ENCODE data around the gene TDP2. TPM values are rescaled to one million over a fixed set of nuclear protein-coding genes. Genes with fewer than 3 reads are reported as not detected.
"Not testable (repeated sequence)": the region's sequence is repeated elsewhere in the genome, so short reads cannot be mapped to it uniquely, and the experiment has no call there.

TDP2 gene
- total RNA-seq, 1 experiment from 2014 or later = 49.3 TPM

- H4K20me1 ChIP-seq (ENCODE audit: insufficient read depth, low read depth, low read length) = no peaks in the 10 kb centered on the region
- H3K9me3 ChIP-seq (ENCODE audit: low read length) = no peaks in the 10 kb centered on the region
- peaks cover 36% of the 10 kb centered on the region for H3K4me1 ChIP-seq (ENCODE audit: low read length)
- H3K9ac ChIP-seq (ENCODE audit: low read length) = no peak overlapping the region
- no peak overlapping the region for H3K27ac ChIP-seq (ENCODE audit: low read length)
- no peaks in the 10 kb centered on the region for H3K27me3 ChIP-seq (ENCODE audit: low read length)
- H3K9me2 ChIP-seq (replicated peaks; ENCODE audit: insufficient read depth, low read length) = no peaks in the 10 kb centered on the region
- peaks cover 39% of the 10 kb centered on the region; the same call in 1 of the 2 replicates for H3K36me3 ChIP-seq (ENCODE audit: insufficient read depth, low read length)
- no peak overlapping the region for H3K4me3 ChIP-seq (ENCODE audit: low read length)
- no peak overlapping the region for H2AFZ ChIP-seq (ENCODE audit: low read length)
- DNase-seq = no peak
- no peak overlapping the region for H3K4me2 ChIP-seq (ENCODE audit: low read depth, low read length, poor library complexity, severe bottlenecking)
- H3K79me2 ChIP-seq (ENCODE audit: low read length) = peaks cover 10% of the 10 kb centered on the region; the same call in 1 of the 2 replicates
Measured at GRCh38 chr6:24649691-24650090, 17.0 kb downstream of the TDP2 start.

GRCh38 chr6:24648276-24648675 lies 18.4 kb downstream of the TDP2 start:
- Histone ChIP-seq H3K27me3 (ENCODE audit: low read length) (no peaks in the 10 kb centered on the region), H3K27ac (ENCODE audit: low read length) (no peak overlapping the region), H3K4me2 (ENCODE audit: low read depth, low read length, poor library complexity, severe bottlenecking) (peak overlapping the region; percentile 11), H4K20me1 (ENCODE audit: insufficient read depth, low read depth, low read length) (no peaks in the 10 kb centered on the region), H2AFZ (ENCODE audit: low read length) (no peak overlapping the region), H3K9me3 (ENCODE audit: low read length) (no peaks in the 10 kb centered on the region), H3K79me2 (ENCODE audit: low read length) (peaks cover 4% of the 10 kb centered on the region; the same call in 1 of the 2 replicates), H3K9ac (ENCODE audit: low read length) (no peak overlapping the region), H3K9me2 (replicated peaks; ENCODE audit: insufficient read depth, low read length) (no peaks in the 10 kb centered on the region), H3K36me3 (ENCODE audit: insufficient read depth, low read length) (peaks cover 27% of the 10 kb centered on the region; the same call in 1 of the 2 replicates), H3K4me1 (ENCODE audit: low read length) (peaks cover 45% of the 10 kb centered on the region), H3K4me3 (ENCODE audit: low read length) (no peak overlapping the region)
- no peak for DNase-seq

- Histone ChIP-seq H3K79me2 (ENCODE audit: low read length) (no peaks in the 10 kb centered on the region), H2AFZ (ENCODE audit: low read length) (no peak overlapping the region), H3K9me2 (replicated peaks; ENCODE audit: insufficient read depth, low read length) (no peaks in the 10 kb centered on the region), H3K27me3 (ENCODE audit: low read length) (no peaks in the 10 kb centered on the region), H3K36me3 (ENCODE audit: insufficient read depth, low read length) (peaks cover 13% of the 10 kb centered on the region; the same call in 1 of the 2 replicates), H3K9ac (ENCODE audit: low read length) (peak overlapping the region; percentile 50; the same call in 1 of the 2 replicates), H3K4me3 (ENCODE audit: low read length) (peak overlapping the region; percentile 90), H3K4me2 (ENCODE audit: low read depth, low read length, poor library complexity, severe bottlenecking) (peak overlapping the region; percentile 93), H3K4me1 (ENCODE audit: low read length) (peaks cover 45% of the 10 kb centered on the region), H3K9me3 (ENCODE audit: low read length) (no peaks in the 10 kb centered on the region), H4K20me1 (ENCODE audit: insufficient read depth, low read depth, low read length) (no peaks in the 10 kb centered on the region), H3K27ac (ENCODE audit: low read length) (no peak overlapping the region)
- DNase-seq = no peak
Measured at GRCh38 chr6:24646771-24647170, 19.9 kb downstream of the TDP2 start.

DNA sequence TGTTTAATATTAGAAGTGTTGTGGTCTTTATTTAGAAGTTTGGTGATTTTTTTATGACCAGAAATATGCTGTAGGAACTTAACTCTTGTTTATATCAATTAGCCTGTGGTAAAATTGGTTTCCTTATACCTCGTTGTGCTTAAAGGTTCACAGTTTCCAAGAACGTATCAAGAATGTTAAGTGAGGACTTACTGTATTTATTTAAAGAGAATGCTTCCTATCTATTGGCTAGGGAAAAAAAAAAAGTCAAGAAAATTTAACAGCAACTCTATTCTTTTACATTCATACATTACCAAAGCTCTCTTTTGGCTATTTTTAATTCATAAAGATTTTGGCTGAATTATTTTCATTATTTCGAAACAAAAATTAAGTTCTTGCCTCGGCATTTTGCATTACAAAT lies 22.3 kb downstream of the TDP2 start:
- no peak overlapping the region for H3K27ac ChIP-seq (ENCODE audit: low read length)
- H3K4me2 ChIP-seq (ENCODE audit: low read depth, low read length, poor library complexity, severe bottlenecking) = no peak overlapping the region
- H3K9me2 ChIP-seq (replicated peaks; ENCODE audit: insufficient read depth, low read length) = no peaks in the 10 kb centered on the region
- H3K4me1 ChIP-seq (ENCODE audit: low read length) = peaks cover 36% of the 10 kb centered on the region
- no peaks in the 10 kb centered on the region for H4K20me1 ChIP-seq (ENCODE audit: insufficient read depth, low read depth, low read length)
- H3K36me3 ChIP-seq (ENCODE audit: insufficient read depth, low read length) = no peaks in the 10 kb centered on the region
- no peak for DNase-seq
- no peaks in the 10 kb centered on the region for H3K9me3 ChIP-seq (ENCODE audit: low read length)
- H3K9ac ChIP-seq (ENCODE audit: low read length) = no peak overlapping the region
- H3K79me2 ChIP-seq (ENCODE audit: low read length) = no peaks in the 10 kb centered on the region
- H3K27me3 ChIP-seq (ENCODE audit: low read length) = no peaks in the 10 kb centered on the region
- no peak overlapping the region for H2AFZ ChIP-seq (ENCODE audit: low read length)
- no peak overlapping the region for H3K4me3 ChIP-seq (ENCODE audit: low read length)

GRCh38 chr6:24643920-24644319 lies 22.8 kb downstream of the TDP2 start:
- Histone ChIP-seq H3K9me2 (replicated peaks; ENCODE audit: insufficient read depth, low read length) (no peaks in the 10 kb centered on the region), H4K20me1 (ENCODE audit: insufficient read depth, low read depth, low read length) (no peaks in the 10 kb centered on the region), H3K9ac (ENCODE audit: low read length) (no peak overlapping the region), H3K4me3 (ENCODE audit: low read length) (no peak overlapping the region), H3K4me2 (ENCODE audit: low read depth, low read length, poor library complexity, severe bottlenecking) (no peak overlapping the region), H3K27ac (ENCODE audit: low read length) (no peak overlapping the region), H3K79me2 (ENCODE audit: low read length) (no peaks in the 10 kb centered on the region), H2AFZ (ENCODE audit: low read length) (no peak overlapping the region), H3K27me3 (ENCODE audit: low read length) (no peaks in the 10 kb centered on the region), H3K4me1 (ENCODE audit: low read length) (peaks cover 36% of the 10 kb centered on the region), H3K9me3 (ENCODE audit: low read length) (no peaks in the 10 kb centered on the region), H3K36me3 (ENCODE audit: insufficient read depth, low read length) (no peaks in the 10 kb centered on the region)
- DNase-seq = no peak

DNA sequence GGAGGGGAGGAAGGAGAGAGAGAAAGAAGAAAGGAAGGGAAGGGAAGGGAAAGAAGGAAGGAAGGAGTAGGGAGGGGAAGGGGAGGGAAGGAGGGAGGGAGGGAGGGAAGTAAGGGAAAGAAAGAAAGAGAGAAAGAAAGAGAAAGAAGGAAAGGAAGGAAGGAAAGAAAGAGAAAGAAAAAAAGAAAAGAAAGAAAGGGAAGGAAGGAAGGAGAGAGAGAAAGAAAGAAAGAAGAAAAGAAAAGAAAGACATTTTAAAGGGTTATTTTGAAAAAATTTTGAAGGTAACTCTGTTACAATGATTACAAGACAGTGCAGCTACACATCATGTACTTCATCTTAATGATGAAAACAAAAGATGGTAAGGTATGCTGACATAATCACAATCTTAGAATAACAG lies 24.6 kb downstream of the TDP2 start:
- H3K4me2 ChIP-seq (ENCODE audit: low read depth, low read length, poor library complexity, severe bottlenecking) = no peak overlapping the region
- H3K9me3 ChIP-seq (ENCODE audit: low read length) = no peaks in the 10 kb centered on the region
- H3K9me2 ChIP-seq (replicated peaks; ENCODE audit: insufficient read depth, low read length) = no peaks in the 10 kb centered on the region
- no peak overlapping the region for H3K27ac ChIP-seq (ENCODE audit: low read length)
- H3K79me2 ChIP-seq (ENCODE audit: low read length) = no peaks in the 10 kb centered on the region
- no peaks in the 10 kb centered on the region for H4K20me1 ChIP-seq (ENCODE audit: insufficient read depth, low read depth, low read length)
- no peak overlapping the region for H2AFZ ChIP-seq (ENCODE audit: low read length)
- H3K9ac ChIP-seq (ENCODE audit: low read length) = no peak overlapping the region
- H3K36me3 ChIP-seq (ENCODE audit: insufficient read depth, low read length) = no peaks in the 10 kb centered on the region
- DNase-seq = no peak
- no peak overlapping the region for H3K4me3 ChIP-seq (ENCODE audit: low read length)
- H3K27me3 ChIP-seq (ENCODE audit: low read length) = no peaks in the 10 kb centered on the region
- H3K4me1 ChIP-seq (ENCODE audit: low read length) = peaks cover 26% of the 10 kb centered on the region

DNA sequence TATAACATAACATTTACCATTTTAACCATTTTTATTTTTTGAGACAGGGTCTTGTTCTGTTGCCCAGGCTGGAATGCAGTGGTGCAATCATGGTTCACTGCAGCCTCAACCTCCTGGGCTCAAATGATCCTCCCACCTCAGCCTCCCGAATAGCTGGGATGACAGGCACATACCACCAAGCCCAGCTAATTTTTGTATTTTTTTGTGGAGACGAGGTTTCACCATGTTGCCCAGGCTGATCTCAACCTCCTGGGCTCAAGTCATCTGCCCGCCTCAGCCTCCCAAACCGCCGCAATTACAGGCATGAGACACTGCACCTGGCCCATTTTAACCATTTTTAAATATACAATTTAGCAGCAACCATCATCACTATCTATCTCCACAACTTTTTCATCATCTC lies 26.1 kb downstream of the TDP2 start:
- H2AFZ ChIP-seq (ENCODE audit: low read length); DNase-seq; H3K79me2 ChIP-seq (ENCODE audit: low read length); H3K9me3 ChIP-seq (ENCODE audit: low read length); H3K27me3 ChIP-seq (ENCODE audit: low read length); H3K4me2 ChIP-seq (ENCODE audit: low read depth, low read length, poor library complexity, severe bottlenecking); H3K9me2 ChIP-seq (replicated peaks; ENCODE audit: insufficient read depth, low read length); H3K4me3 ChIP-seq (ENCODE audit: low read length); H3K36me3 ChIP-seq (ENCODE audit: insufficient read depth, low read length); H3K9ac ChIP-seq (ENCODE audit: low read length); H3K27ac ChIP-seq (ENCODE audit: low read length); H4K20me1 ChIP-seq (ENCODE audit: insufficient read depth, low read depth, low read length): not testable (repeated sequence)
- H3K4me1 ChIP-seq (ENCODE audit: low read length) = peaks cover 18% of the 10 kb centered on the region

DNA sequence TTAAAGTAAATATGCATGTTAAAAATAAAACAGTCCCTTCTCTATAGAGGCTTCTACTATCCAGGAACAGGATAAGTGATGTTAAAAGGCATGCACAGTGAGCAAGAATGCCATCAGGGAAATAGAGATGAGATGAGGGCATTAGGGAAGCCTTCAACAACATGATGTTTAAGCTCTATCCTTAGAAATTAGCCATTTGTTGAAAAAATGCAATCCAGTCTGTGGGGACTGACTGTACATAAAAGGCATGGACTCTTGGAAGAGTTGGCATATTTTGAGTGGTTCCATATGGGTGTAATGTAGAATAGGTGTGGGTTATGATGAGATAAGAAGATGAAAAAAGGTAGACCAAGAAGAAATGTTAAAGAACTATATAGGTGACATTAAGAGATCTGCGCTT lies 26.5 kb downstream of the TDP2 start:
- H3K4me2 ChIP-seq (ENCODE audit: low read depth, low read length, poor library complexity, severe bottlenecking) = no peak overlapping the region
- no peak overlapping the region for H3K4me3 ChIP-seq (ENCODE audit: low read length)
- H4K20me1 ChIP-seq (ENCODE audit: insufficient read depth, low read depth, low read length) = no peaks in the 10 kb centered on the region
- H2AFZ ChIP-seq (ENCODE audit: low read length) = no peak overlapping the region
- peaks cover 13% of the 10 kb centered on the region for H3K4me1 ChIP-seq (ENCODE audit: low read length)
- H3K27me3 ChIP-seq (ENCODE audit: low read length) = no peaks in the 10 kb centered on the region
- no peaks in the 10 kb centered on the region for H3K36me3 ChIP-seq (ENCODE audit: insufficient read depth, low read length)
- no peaks in the 10 kb centered on the region for H3K9me3 ChIP-seq (ENCODE audit: low read length)
- no peak overlapping the region for H3K9ac ChIP-seq (ENCODE audit: low read length)
- no peak overlapping the region for H3K27ac ChIP-seq (ENCODE audit: low read length)
- no peak for DNase-seq
- H3K79me2 ChIP-seq (ENCODE audit: low read length) = no peaks in the 10 kb centered on the region
- H3K9me2 ChIP-seq (replicated peaks; ENCODE audit: insufficient read depth, low read length) = no peaks in the 10 kb centered on the region

- Histone ChIP-seq H3K4me2 (ENCODE audit: low read depth, low read length, poor library complexity, severe bottlenecking) (no peak overlapping the region), H3K36me3 (ENCODE audit: insufficient read depth, low read length) (no peaks in the 10 kb centered on the region), H3K9me2 (replicated peaks; ENCODE audit: insufficient read depth, low read length) (no peaks in the 10 kb centered on the region), H3K27ac (ENCODE audit: low read length) (no peak overlapping the region), H3K9me3 (ENCODE audit: low read length) (no peaks in the 10 kb centered on the region), H3K9ac (ENCODE audit: low read length) (no peak overlapping the region), H3K27me3 (ENCODE audit: low read length) (no peaks in the 10 kb centered on the region), H3K4me3 (ENCODE audit: low read length) (no peak overlapping the region), H4K20me1 (ENCODE audit: insufficient read depth, low read depth, low read length) (no peaks in the 10 kb centered on the region), H3K4me1 (ENCODE audit: low read length) (no peaks in the 10 kb centered on the region), H2AFZ (ENCODE audit: low read length) (no peak overlapping the region), H3K79me2 (ENCODE audit: low read length) (no peaks in the 10 kb centered on the region)
- no peak for DNase-seq
Measured at GRCh38 chr6:24636681-24637080, 30.0 kb downstream of the TDP2 start.
